HCT116 (cell line): ENCODE results near the gene DNAJC3.

Experiments used
- CBX3 ChIP-seq: IDR thresholded peaks from 2 replicates; pipeline ENCODE4 v1.6.1; 2012; ENCODE audit warnings: low read depth
- CTCF ChIP-seq, 3 experiments: fragments of 200-600 bp in 1 of 3; sonication (generic) in 1 of 3; IDR thresholded peaks in 2 of 3; conservative IDR thresholded peaks in 1 of 3; 2 replicates each; pipeline ENCODE4 v1.5.1; 2012 to 2017; ENCODE audit warnings: low read depth in 2 of 3, low read length in 2 of 3, antibody characterized with exemption in 1 of 3, borderline replicate concordance in 1 of 3, control low read depth in 1 of 3, mild to moderate bottlenecking in 1 of 3, mixed read lengths in 1 of 3, mixed run types in 1 of 3, moderate library complexity in 1 of 3; ENCODE audit not compliant: insufficient read depth in 1 of 3
- POLR2A ChIP-seq: IDR thresholded peaks from 2 replicates; pipeline ENCODE4 v1.7.0; 2011; ENCODE audit warnings: borderline replicate concordance; ENCODE audit not compliant: insufficient read depth, insufficient read length; ENCODE audit errors: extremely low read depth
- POLR2AphosphoS5 ChIP-seq: IDR thresholded peaks from 2 replicates; pipeline ENCODE4 v1.6.1; 2011; ENCODE audit warnings: mild to moderate bottlenecking, low read depth, low read length, moderate library complexity
- SIN3A ChIP-seq: IDR thresholded peaks from 2 replicates; pipeline ENCODE4 v1.6.1; 2012; ENCODE audit warnings: low read depth
- TF ChIP-seq, protein P1 (sequence below): IDR thresholded peaks from 2 replicates; pipeline ENCODE4 v1.6.1; 2011; ENCODE audit warnings: mild to moderate bottlenecking, low read length, moderate library complexity; ENCODE audit not compliant: insufficient replicate concordance; ENCODE audit errors: extremely low read depth
- TF ChIP-seq, protein P2 (sequence below): IDR thresholded peaks from 2 replicates; pipeline ENCODE4 v1.6.1; 2012

DNA sequence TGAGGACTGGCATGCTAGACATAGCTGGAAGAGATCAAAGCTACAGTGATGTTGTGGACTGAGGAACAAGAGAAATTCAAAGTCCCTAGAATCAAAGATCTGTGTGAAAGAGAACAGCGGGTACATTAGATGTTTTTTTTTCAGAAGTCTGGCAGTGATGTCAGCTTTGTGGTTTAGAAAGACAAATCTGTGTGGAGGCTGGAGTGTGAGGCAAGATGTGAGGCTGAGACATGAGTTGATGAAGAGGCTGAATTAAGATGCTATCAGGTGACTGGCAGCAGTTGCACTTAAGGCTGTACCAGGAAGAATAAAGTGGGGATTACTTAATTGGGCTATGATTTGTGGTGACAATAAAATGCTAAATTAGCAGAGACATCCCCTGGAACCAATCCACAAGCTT, 46.5 kb downstream of the DNAJC3 start:
- TF ChIP-seq POLR2AphosphoS5 = no peak
- TF ChIP-seq, protein P1, sequence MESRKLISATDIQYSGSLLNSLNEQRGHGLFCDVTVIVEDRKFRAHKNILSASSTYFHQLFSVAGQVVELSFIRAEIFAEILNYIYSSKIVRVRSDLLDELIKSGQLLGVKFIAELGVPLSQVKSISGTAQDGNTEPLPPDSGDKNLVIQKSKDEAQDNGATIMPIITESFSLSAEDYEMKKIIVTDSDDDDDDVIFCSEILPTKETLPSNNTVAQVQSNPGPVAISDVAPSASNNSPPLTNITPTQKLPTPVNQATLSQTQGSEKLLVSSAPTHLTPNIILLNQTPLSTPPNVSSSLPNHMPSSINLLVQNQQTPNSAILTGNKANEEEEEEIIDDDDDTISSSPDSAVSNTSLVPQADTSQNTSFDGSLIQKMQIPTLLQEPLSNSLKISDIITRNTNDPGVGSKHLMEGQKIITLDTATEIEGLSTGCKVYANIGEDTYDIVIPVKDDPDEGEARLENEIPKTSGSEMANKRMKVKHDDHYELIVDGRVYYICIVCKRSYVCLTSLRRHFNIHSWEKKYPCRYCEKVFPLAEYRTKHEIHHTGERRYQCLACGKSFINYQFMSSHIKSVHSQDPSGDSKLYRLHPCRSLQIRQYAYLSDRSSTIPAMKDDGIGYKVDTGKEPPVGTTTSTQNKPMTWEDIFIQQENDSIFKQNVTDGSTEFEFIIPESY = no peak
- no peak for TF ChIP-seq CBX3
- TF ChIP-seq, protein P2, sequence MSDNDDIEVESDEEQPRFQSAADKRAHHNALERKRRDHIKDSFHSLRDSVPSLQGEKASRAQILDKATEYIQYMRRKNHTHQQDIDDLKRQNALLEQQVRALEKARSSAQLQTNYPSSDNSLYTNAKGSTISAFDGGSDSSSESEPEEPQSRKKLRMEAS = no peak
- TF ChIP-seq SIN3A = no peak
- TF ChIP-seq CTCF (IDR thresholded peaks at IDR 0.05 in 2 of 3, conservative IDR thresholded peaks at IDR 0.05 in 1 of 3; ENCODE audit: borderline replicate concordance in 1 of 3, insufficient read depth in 1 of 3, low read depth in 2 of 3, low read length in 2 of 3) = no peak
- TF ChIP-seq POLR2A = no peak
